Mucosa of gallbladder (tissue), 1 donor: Measurements from ENCODE around the gene TCEAL4. TPM values are rescaled to one million over a fixed set of nuclear protein-coding genes. Genes with fewer than 3 reads are reported as not detected.

Experiments used
- DNase-seq: peaks from one replicate; pipeline ENCODE4 v3.0.0-alpha.2; 2020; ENCODE audit warnings: low spot score
- total RNA-seq: library from RNA; stranded (reverse); gene quantifications from one replicate; pipeline ENCODE4 v1.2.1, GENCODE V29; 2021
- donor health status: DM: no; HTN: no; CAD: no.

Gene TCEAL4
- total RNA-seq, result 86.4 TPM

DNA sequence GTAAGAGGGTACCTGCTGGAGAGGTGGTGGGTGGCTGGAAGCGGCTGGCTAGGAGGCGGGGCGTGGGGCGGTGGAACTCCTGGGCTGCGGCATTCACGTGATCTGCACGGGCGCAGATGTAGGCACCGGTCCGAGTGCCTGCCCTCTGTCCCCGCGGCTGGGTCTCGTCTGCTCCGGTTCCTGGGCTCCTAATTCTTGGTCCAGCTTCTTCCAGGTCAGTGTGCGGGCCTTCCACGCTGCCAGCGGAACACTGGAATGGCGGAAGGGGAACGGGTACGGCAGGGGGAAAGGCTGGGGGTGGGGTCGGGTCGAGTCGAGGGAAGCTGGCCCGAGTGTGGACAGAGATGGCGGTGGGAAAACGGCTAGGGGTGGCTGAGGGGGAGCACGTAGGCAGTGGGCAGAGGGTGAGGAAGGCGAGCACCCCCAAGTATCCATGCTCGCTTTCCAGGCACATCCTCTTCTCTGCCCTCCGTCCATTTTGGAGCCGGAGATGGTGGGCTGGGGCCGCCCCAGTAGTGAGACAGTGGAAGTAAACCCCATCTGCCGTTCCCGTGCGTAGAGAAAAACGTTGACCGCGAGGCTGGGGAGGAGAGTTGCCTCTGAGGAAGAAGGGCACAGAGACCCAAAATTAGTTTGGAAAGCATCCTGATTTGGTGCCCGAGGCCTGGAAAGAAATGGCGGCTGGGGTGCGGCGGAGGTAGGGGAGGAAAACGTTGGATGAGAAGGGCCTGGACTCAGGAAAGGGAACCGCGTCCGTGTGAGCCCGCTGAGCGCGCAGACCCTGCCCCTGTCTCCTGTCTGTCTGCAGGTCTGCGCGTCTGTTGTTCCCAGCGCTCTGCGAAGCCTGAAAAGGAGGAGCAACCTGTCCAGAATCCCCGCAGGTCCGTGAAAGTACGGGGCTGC lies at the start of gene TCEAL4:
Gene TCEAL4 (plus strand): TSS at position 105 of the 903 bp plus-strand sequence. CDS start 1,161 bp downstream, outside the sequence.
- DNase-seq, result peak; percentile 57

DNA sequence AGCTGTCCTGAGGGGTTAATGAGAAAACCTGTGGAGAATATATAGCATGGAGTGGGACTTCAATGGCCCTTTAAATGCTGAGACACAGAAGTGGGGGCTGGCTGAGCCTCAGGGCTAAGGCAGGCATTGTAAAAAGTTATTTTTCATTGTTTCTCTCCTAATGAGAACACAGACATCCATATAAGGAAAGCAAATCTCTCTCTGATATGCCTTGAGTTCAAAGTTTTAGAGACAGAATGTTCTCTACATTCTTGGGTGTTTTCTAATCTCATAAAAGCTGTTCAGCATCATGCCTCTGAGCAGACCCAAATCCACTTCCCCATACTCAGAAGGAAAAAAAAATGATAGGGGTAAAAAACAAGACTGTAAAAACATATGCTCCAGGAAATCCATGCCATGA lies 49.2 kb upstream of the TCEAL4 start:
- no peak for DNase-seq

- no peak for DNase-seq
These were observed 48.6 kb upstream of the TCEAL4 start for GRCh38 chrX:103536732-103537131.

DNA sequence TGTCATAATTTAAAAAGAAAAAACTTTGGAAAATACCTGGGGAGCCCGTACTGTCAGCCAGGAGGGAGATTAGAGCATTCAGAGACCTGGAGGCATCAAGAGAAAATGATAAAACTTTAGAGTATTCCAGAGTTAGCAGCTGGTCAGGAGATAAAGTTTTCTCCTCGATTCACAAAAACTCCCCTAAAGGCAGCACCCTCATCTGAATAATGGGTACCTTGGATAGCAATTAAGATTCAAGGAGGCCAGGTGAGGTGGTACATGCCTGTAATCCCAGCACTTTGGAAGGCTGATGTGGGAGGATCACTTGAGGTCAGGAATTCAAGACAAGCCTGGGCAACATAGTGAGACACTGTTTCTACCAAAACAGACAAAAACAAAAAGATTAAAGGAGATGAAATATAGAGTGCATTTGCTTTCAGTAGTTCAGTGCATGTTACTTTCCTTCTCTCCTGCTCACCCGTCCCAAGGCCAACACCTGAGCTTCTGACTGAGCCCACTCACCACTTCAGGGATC lies 47.4 kb upstream of the TCEAL4 start:
- DNase-seq, result no peak

GRCh38 chrX:103538728-103539127 lies 46.6 kb upstream of the TCEAL4 start:
- DNase-seq, result no peak

DNA sequence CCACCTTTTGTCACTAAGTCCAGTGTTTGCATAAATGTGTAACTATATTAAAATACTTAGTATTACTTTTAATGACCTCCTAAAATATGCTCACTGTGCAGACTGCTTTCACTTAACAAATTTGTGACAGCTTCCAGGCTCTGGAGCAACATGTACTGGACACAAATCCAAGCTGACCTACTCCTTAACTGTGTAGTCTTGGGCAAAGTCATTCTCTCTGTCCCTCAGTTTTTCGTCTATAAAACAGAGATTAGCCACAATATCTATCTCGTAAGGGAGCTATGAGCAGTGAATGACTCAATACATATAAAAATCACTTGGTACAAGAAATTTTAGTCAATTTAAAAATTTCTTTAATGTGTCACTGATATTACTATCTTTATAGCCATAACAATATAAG lies 45.6 kb upstream of the TCEAL4 start:
- no peak for DNase-seq

DNA sequence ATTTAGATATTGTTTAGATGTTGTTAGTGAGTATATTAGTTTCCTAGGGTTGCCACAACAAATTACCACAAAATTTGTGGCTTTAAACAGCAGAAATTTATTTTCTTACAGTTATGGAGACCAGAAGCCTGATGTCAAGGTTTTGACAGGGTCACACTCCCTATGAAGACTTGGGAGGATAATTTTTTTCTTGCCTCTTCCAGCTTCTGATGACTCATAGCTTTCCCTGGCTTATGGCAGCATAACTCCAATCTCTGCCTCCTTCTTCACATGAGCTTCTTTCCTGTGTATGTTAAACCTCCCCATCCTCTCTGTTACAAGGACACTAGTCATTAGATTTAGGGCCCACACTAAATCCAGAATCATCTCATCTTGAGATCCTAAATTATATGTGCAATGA lies 45.2 kb upstream of the TCEAL4 start:
- DNase-seq, result no peak

DNA sequence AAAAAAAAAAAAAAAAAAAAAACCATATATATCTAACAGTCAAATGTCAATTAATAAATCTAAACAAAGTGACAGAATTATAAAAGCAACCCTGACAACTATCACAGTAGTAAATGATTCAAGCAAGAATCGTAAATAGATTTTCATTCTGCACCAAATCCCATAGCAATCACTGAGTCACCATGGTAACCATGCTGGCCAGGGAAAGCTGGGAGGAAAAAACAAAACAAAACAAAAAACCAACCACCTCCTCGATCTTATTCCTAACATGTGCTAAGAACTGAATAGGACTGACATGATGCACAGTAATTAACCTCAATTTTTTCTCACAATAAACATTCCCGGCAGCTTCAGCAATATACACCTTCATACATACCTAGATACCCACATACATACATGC lies 35.4 kb upstream of the TCEAL4 start:
- no peak for DNase-seq

DNA sequence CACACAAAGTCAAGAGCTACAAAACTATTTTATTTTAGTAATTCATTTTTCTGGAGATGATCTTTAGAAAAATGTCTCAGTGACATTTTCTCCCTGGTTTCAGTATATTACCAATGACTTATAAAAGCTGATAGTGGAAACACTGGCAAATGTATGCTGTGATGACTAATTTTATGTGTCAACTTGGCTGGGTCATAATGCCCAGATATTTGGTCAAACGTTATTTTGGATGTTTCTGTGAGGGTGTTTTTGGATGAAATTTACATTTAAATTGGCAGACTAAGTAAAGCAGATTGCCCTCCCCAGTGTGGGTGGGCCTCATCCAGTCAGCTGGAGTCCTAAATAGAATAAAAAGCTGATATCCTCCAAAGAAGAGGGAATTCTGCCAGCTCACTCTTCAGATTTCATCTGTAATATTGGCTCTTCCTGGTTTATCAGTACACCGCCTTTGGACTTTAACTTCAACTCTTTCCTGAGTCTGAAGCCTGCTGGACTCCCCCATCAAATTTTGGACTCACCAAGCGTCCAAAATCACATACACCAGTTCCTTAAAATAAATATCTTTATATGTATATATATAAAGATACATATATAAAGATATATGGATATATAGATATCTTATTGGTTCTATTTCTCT lies 34.8 kb upstream of the TCEAL4 start:
- no peak for DNase-seq

- no peak for DNase-seq
These were observed 33.1 kb upstream of the TCEAL4 start for GRCh38 chrX:103552236-103552635.

DNA sequence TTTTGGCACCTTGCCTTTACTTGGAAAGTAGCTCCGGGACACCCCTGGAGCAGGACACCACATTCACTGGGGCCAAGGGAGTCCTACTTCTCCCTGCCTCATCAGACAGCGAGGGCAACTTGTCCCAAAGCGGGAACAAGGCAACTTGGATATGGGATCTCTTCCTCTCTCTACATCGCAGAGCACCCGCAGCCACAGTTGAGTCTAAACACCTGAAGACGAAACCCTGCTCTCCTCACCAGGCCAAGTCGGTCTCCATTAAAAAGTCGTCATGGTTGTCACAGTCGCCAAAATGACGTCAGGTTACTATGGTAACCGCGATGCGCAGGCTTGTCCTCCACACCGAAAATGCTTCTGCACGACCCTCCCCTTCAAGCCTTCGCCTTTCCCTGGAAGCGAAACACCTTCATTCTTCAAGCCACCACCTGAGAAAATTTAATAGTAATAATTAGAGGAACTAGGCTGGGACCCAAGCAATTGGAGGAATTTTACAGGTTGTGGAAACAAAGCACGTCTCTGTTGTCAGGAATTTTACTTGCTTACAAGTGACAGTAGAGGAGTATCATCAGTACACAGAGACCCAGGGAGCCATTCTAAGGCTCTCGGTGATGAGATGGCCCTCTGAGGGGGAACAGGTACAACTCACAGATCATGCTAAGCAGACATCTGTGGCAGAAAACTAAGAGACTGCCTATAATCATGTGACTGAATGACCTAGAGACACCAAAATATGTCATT lies 30.5 kb upstream of the TCEAL4 start:
- peak; percentile 64 for DNase-seq

GRCh38 chrX:103556963-103557612 lies 28.2 kb upstream of the TCEAL4 start:
- DNase-seq, result no peak

GRCh38 chrX:103560256-103560655 lies 25.1 kb upstream of the TCEAL4 start:
- DNase-seq, result no peak

DNA sequence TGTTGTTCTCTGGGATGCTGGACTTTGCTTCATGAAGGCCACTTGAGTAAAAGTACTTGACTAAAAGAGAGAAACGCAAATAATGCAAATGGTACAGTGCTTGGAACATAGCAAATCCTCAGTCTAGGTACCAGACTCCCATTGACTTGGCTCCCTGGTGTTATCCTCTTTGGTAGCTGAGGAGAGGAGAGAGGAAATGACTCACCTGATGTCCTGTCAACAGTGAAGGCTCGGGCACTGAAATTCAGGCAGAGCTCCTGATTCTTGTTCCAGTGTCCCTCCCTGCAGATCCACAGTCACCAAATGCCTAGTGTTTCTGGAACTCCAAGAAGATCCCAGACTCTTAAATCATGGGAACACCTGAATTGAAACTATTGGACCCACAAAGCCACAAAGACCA lies 22.5 kb upstream of the TCEAL4 start:
- DNase-seq, result no peak

GRCh38 chrX:103565197-103565596 lies 20.1 kb upstream of the TCEAL4 start:
- no peak for DNase-seq

DNA sequence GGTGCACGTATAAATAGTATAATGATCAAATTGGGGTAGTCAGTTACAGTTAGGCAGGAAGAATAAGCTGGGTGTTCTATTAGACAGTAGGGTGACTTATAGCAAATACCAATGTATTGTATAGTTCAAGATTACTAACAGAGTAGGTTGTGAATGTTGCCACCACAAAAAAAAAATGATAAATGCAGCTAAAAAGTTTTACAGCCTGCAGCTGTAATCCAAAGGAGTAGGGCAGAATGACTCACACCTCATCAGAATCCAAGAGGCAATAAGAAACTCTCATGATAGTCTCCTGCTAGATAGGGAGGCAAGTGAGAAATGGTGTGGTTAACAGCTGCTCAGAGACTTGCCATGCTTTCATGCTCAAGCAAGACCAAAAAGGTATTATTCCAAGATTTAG lies 19.6 kb upstream of the TCEAL4 start:
- no peak for DNase-seq

DNA sequence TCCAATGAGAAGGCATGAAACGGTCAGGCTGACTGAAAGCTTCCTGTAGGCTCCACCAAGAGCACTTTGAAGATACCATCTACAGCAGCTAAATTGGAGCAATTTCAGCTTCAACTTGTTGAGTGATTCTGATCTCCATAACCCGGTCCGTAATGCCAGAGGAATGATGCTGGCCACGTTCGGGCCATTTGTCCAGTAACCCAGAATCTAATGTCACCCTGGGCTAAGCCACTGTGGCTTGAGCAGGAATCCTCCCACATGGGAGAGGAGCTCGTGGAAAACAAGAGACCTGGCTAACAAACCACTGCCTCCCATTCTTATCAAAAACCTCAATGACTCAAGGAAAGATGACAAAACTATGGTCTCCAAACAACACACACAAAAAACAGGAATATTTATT lies 14.2 kb upstream of the TCEAL4 start:
- no peak for DNase-seq

DNA sequence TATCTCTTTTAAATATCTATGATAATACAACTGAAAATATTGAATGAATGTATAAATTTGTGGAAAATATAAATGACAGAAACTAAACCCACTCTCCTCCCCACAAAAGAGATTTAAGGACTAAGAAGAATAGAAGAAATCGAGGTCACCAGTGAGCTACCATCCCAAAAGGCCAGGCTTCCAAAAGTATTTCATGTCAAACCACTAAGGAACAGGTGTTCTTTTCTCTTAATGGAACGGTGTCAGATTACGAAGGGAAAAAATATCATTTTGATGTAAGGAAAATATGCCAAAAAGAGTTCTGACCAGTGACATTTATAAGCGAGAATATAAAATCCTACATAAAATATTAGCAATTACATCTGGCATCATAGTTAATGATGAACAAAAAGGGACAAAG lies 13.6 kb upstream of the TCEAL4 start:
- DNase-seq, result no peak

DNA sequence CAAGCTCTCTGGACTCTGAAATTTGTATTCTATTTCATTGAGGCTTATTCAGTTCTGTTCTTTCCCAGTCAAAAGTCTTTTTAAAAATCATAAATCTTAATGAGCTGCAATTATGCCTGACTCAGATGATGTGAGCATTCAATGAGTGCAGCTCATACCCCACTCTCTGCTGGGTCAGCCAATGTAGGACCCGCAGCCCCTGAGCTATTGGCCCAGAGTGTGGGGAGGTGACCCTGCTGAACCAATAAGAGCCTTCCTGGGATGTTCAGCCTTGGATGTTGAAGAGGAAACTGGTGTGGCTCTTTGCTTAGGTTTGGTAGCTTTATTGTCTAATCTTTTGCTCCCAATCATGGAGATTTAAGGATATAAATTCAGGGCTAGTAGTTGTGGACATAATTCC lies 12.1 kb upstream of the TCEAL4 start:
- no peak for DNase-seq

- no peak for DNase-seq
These were observed 719 bp upstream of the TCEAL4 start for GRCh38 chrX:103584596-103584995.

DNA sequence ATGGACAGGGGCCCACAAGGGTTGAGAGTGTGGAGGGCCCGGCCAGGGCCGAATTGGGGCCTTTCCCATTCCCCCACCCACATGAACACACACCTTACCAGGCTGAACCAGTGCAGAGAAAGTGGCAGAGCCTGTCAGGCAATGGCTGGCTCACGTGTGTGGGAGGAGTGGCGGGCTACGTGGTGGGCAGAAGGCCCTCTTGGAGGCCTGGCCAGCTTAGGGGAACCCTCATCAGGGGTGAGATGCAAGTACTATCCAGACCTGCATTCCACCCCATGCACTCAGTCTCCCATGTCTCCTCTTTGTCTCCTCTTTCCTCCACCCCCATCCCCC lies 965 bp downstream of the TCEAL4 start:
- DNase-seq, result no peak

- DNase-seq, result no peak
These were observed 1.3 kb downstream of the TCEAL4 start for GRCh38 chrX:103586659-103587058.
